Upper lobe of left lung (tissue), 6 donors: ENCODE data around the gene ZBTB16. TPM values are rescaled to one million over a fixed set of nuclear protein-coding genes. Genes with fewer than 3 reads are reported as not detected.

Experiments used
- ATAC-seq, 2 donors: fragments of 200-7000 bp; cut with Tn5 transposase; one replicate each; pipeline ENCODE4 v1.9.1; 2022; ENCODE audit warnings: mild to moderate bottlenecking in 2 of 2, moderate library complexity in 2 of 2; ENCODE audit not compliant: low FRiP score in 2 of 2
- DNase-seq, 2 donors: peaks; one replicate each; pipeline ENCODE4 v3.0.0-alpha.2; 2019 to 2020
- H3K27ac ChIP-seq, 4 donors: fragments of 200-600 bp; sonication (generic); one replicate each; pipeline ENCODE4 v1.5.1; 2016 to 2019
- H3K27me3 ChIP-seq, 4 donors: fragments of 200-600 bp; sonication (generic); one replicate each; pipeline ENCODE4 v1.5.1; 2017 to 2019
- H3K36me3 ChIP-seq, 4 donors: fragments of 200-600 bp; sonication (generic); one replicate each; pipeline ENCODE4 v1.5.1; 2016 to 2019
- H3K4me1 ChIP-seq, 4 donors: fragments of 200-600 bp; sonication (generic); one replicate each; pipeline ENCODE4 v1.5.1; 2018 to 2019
- H3K4me3 ChIP-seq, 4 donors: fragments of 200-600 bp; sonication (generic); one replicate each; pipeline ENCODE4 v1.5.1; 2017 to 2019; ENCODE audit warnings: mild to moderate bottlenecking in 2 of 4, moderate library complexity in 1 of 4
- H3K9me3 ChIP-seq, 4 donors: fragments of 200-600 bp; sonication (generic); one replicate each; pipeline ENCODE4 v1.5.1; 2018 to 2019
- CTCF ChIP-seq, 6 experiments: fragments of 450-650 bp in 4 of 6; fragments of 200-600 bp in 2 of 6; sonication (generic) in 2 of 6; IDR thresholded peaks; one replicate each; pipeline ENCODE4 v1.5.1; 2016 to 2019; ENCODE audit warnings: antibody characterized with exemption in 6 of 6
- EP300 ChIP-seq, 4 donors: sonication (generic); formaldehyde crosslinking; IDR thresholded peaks; one replicate each; pipeline ENCODE4 v1.5.1; 2017; ENCODE audit warnings: antibody characterized with exemption in 4 of 4, control low read depth in 2 of 4
- POLR2A ChIP-seq, 4 donors: fragments of 450-650 bp; IDR thresholded peaks; one replicate each; pipeline ENCODE4 v1.5.1; 2016 to 2017; ENCODE audit warnings: antibody characterized with exemption in 4 of 4, mild to moderate bottlenecking in 2 of 4
- POLR2AphosphoS5 ChIP-seq, 2 donors: sonication (generic); formaldehyde crosslinking; IDR thresholded peaks; one replicate each; pipeline ENCODE4 v1.5.1; 2017; ENCODE audit warnings: antibody characterized with exemption in 2 of 2
- WGBS, 2 donors: methylation state at CpG; one replicate each; pipeline ENCODE4 v1.1.5; 2017 to 2018; 5-methylcytosine and 5-hydroxymethylcytosine counted together
- total RNA-seq, 6 donors: library from RNA; depleted of rRNA in 4 of 6; stranded (reverse); fragments of >200 nt in 4 of 6; gene quantifications; one replicate each; pipeline versions ENCODE4 v1.1.0 to v1.2.1, GENCODE V29; 2016 to 2021
- donor health status: DM: no; HTN: no; CAD: no; lungs with moderate emphysema.
- donor health status: DM: no; HTN: yes; CAD: no; lungs with severe emphysema.

ZBTB16 gene
- total RNA-seq, 6 donors from 2014 or later = 110 to 584 (median 179) TPM

- WGBS, 2 donors = 95% methylated on average over 14 of the region's 14 CpGs
- ATAC-seq (no peak), DNase-seq (peak in 1 of 2 donors; percentile 56)
- Histone ChIP-seq H3K4me3 (no peak overlapping the region), H3K9me3 (no peaks in the 10 kb centered on the region), H3K27me3 (no peaks in the 10 kb centered on the region), H3K36me3 (peaks cover 35 to 88% (median 52%) of the 10 kb centered on the region in 4 donors), H3K4me1 (peaks cover 31 to 41% (median 32%) of the 10 kb centered on the region in 4 donors), H3K27ac (no peak overlapping the region)
- no peak for TF ChIP-seq CTCF (IDR thresholded peaks at IDR 0.05)
- TF ChIP-seq POLR2A (IDR thresholded peaks at IDR 0.05) = no peak
Measured at GRCh38 chr11:114254571-114255146, 195.1 kb downstream of the ZBTB16 start.

- no peak overlapping the region for H3K27ac ChIP-seq
- H3K4me3 ChIP-seq = no peak overlapping the region
- ATAC-seq (no peak), DNase-seq (no peak)
- peaks cover 34 to 47% (median 35%) of the 10 kb centered on the region in 4 donors for H3K4me1 ChIP-seq
- 91 to 93% methylated on average over 11 of the region's 11 CpGs for WGBS, 2 donors
- H3K36me3 ChIP-seq = peaks cover 29 to 81% (median 46%) of the 10 kb centered on the region in 4 donors
- no peaks in the 10 kb centered on the region for H3K9me3 ChIP-seq
- TF ChIP-seq EP300 (IDR thresholded peaks at IDR 0.05) (no peak), POLR2AphosphoS5 (IDR thresholded peaks at IDR 0.05) (no peak), CTCF (IDR thresholded peaks at IDR 0.05) (no peak)
- H3K27me3 ChIP-seq = no peaks in the 10 kb centered on the region
Measured at GRCh38 chr11:114255289-114255688, 195.8 kb downstream of the ZBTB16 start.

DNA sequence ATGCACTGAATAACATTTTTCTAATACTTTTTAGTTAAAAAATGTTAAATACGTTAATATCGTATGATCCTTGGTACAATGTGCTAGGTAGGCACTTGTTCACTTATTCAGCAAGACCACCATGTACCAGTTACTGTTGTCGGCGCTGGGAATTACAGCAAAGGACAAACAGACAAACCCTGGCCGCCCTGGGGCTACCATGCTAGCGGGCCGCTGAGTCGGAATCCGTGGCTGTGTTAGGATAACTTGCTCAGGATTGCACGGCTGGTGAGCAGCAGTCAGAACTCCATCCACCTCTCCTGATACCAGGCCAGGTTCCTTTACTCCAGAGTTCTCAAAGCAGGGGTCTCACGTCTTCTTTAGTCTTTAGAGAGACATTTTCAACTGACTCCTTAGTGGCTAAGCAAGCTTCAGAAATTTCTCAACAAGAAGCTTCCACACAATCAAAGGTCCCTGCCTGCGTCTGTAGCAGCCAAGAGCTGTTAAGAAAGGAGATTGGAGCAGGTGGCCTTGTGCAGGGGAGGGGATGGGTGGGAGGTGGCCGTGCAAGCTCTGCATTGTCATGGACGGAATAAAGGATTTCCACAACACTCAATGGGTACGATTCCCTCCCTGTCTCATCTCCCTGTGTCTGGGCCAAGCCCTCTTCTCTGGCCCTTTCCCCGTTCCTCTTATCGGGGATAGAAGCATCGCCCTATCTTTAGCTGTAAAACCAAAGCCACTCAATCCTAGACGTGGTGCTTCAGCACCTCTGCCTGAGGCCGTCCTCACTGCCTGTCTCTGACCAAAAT, 196.9 kb downstream of the ZBTB16 start:
- Histone ChIP-seq H3K36me3 (peaks cover 18 to 71% (median 35%) of the 10 kb centered on the region in 4 donors), H3K4me3 (no peak overlapping the region), H3K27me3 (no peaks in the 10 kb centered on the region), H3K4me1 (peaks cover 41 to 53% (median 43%) of the 10 kb centered on the region in 4 donors), H3K27ac (peak overlapping the region in 3 of 4 donors; percentile 59 to 78 (median 78)), H3K9me3 (no peaks in the 10 kb centered on the region)
- TF ChIP-seq CTCF (IDR thresholded peaks at IDR 0.05) (no peak), POLR2AphosphoS5 (IDR thresholded peaks at IDR 0.05) (no peak), POLR2A (IDR thresholded peaks at IDR 0.05) (no peak), EP300 (IDR thresholded peaks at IDR 0.05) (no peak)
- ATAC-seq (no peak), DNase-seq (no peak)
- WGBS, 2 donors = 92 to 93% methylated on average over 20 of the region's 20 CpGs

GRCh38 chr11:114256967-114257286, 197.4 kb downstream of the ZBTB16 start:
- ATAC-seq = no peak
- H3K9me3 ChIP-seq = no peaks in the 10 kb centered on the region

DNA sequence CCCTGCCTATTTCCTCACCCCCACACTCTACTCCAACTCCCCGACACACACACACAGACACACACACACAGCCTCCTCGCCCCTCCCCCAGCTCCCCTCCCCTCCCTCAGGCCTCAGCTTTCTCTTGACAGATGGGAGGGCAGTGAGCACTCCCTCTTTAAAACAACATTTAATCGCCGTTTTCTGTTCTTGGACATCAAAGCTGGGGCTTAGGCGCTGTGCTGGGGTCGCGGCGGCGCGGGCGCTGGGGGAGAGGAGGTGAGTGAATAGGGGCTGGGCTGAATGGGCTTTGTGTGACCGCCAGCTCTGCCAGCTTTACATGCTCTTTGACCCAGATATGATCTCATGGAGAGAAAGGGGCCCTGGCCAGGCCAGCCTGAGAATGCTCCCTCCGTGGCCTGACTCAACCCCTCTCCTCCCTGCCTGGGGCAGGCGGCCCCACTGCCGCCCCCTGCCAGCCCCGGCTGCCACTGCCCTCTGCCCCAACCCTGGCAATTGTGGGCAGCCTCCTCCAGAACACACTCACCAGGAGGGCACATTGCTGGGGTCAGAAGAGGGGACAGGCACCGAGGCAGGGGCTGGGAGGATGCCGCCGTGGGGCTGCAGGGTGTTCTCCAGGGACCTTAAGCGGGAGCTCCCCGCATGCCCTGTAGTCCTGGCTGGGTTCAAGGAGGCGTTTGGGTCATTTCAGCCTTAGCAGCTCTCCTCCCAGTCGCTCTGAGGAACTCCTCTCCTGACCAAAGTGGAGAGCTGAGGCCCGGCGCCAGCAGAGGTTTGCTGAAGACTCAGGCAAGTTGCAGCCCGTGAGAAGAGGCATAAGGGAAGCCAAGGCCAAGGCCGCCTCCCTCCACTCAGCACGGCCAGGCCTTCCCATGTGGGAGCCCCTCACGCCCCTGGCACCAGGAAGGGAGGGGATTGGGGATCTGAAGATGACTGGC, 198.4 kb downstream of the ZBTB16 start:
- WGBS, 2 donors = 50 to 63% methylated on average over 17 to 29 of the region's 29 CpGs
- H3K36me3 ChIP-seq = peaks cover 5 to 55% (median 22%) of the 10 kb centered on the region in 4 donors
- ATAC-seq = peak; percentile 4 to 37
- H3K9me3 ChIP-seq = no peaks in the 10 kb centered on the region
- H3K27ac ChIP-seq = peak overlapping the region; percentile 5 to 78 (median 68)
- no peaks in the 10 kb centered on the region for H3K27me3 ChIP-seq
- DNase-seq = peak; percentile 58 to 86
- H3K4me3 ChIP-seq = no peak overlapping the region
- peaks cover 47 to 65% (median 51%) of the 10 kb centered on the region in 4 donors for H3K4me1 ChIP-seq
- TF ChIP-seq POLR2A (IDR thresholded peaks at IDR 0.05) = no peak
- peak in 3 of 6 experiments; percentile 12 to 24 (median 12) for TF ChIP-seq CTCF (IDR thresholded peaks at IDR 0.05)
- TF ChIP-seq POLR2AphosphoS5 (IDR thresholded peaks at IDR 0.05) = peak; percentile 10 to 26
- TF ChIP-seq EP300 (IDR thresholded peaks at IDR 0.05) = no peak

More at GRCh38 chr11:114256967-114257286, 197.4 kb downstream of the ZBTB16 start:
- peak overlapping the region in 3 of 4 donors; percentile 59 to 78 (median 78) for H3K27ac ChIP-seq
- no peaks in the 10 kb centered on the region for H3K27me3 ChIP-seq
- peak in 1 of 2 donors; percentile 68 for DNase-seq
- peaks cover 12 to 65% (median 29%) of the 10 kb centered on the region in 4 donors for H3K36me3 ChIP-seq
- H3K4me3 ChIP-seq = no peak overlapping the region
- no peak for TF ChIP-seq POLR2A (IDR thresholded peaks at IDR 0.05)
- TF ChIP-seq POLR2AphosphoS5 (IDR thresholded peaks at IDR 0.05) = peak in 1 of 2 donors; percentile 41
- WGBS, 2 donors = 92 to 93% methylated on average over 10 of the region's 10 CpGs
- H3K4me1 ChIP-seq = peaks cover 41 to 55% (median 43%) of the 10 kb centered on the region in 4 donors
